HEK293 (cell line): ENCODE data around the gene NOVA2.

Experiments
- MEIS1 ChIP-seq: sonication (generic); formaldehyde crosslinking; IDR thresholded peaks from 2 replicates; pipeline ENCODE4 v1.8.1; 2022; ENCODE audit warnings: missing genetic modification reagents, mild to moderate bottlenecking, borderline replicate concordance
- MZF1 ChIP-seq: fragments of 450-650 bp; formaldehyde crosslinking; IDR thresholded peaks from 2 replicates; pipeline ENCODE4 v1.5.1; 2017; ENCODE audit warnings: missing biosample characterization, missing genetic modification characterization, borderline replicate concordance
- PRDM1 ChIP-seq: fragments of 450-650 bp; formaldehyde crosslinking; IDR thresholded peaks from 2 replicates; pipeline ENCODE4; 2016; ENCODE audit warnings: missing biosample characterization, missing genetic modification characterization
- TCF7L2 ChIP-seq: IDR thresholded peaks from 2 replicates; pipeline ENCODE4 v1.6.1; 2011; ENCODE audit warnings: low read depth, mild to moderate bottlenecking, inconsistent platforms, low read length, moderate library complexity, borderline replicate concordance
- YY1 ChIP-seq: fragments of 450-650 bp; formaldehyde crosslinking; IDR thresholded peaks from 2 replicates; pipeline ENCODE4 v1.5.1; 2018; ENCODE audit warnings: missing biosample characterization, missing genetic modification characterization
- ZNF114 ChIP-seq: fragments of 450-650 bp; formaldehyde crosslinking; IDR thresholded peaks from 2 replicates; pipeline ENCODE4 v1.5.0; 2017; ENCODE audit warnings: missing biosample characterization, missing genetic modification characterization
- ZNF121 ChIP-seq: fragments of 450-650 bp; formaldehyde crosslinking; IDR thresholded peaks from 2 replicates; pipeline ENCODE4 v1.5.1; 2016; ENCODE audit warnings: missing biosample characterization, missing genetic modification characterization
- ZNF146 ChIP-seq: fragments of 450-650 bp; formaldehyde crosslinking; IDR thresholded peaks from 2 replicates; pipeline ENCODE4 v1.5.1; 2016; ENCODE audit warnings: missing biosample characterization, missing genetic modification characterization
- ZNF24 ChIP-seq: fragments of 450-650 bp; formaldehyde crosslinking; IDR thresholded peaks from 2 replicates; pipeline ENCODE4 v1.5.1; 2016; ENCODE audit warnings: missing biosample characterization, missing genetic modification characterization
- ZNF707 ChIP-seq: fragments of 450-650 bp; formaldehyde crosslinking; IDR thresholded peaks from 2 replicates; pipeline ENCODE4 v1.5.1; 2016; ENCODE audit warnings: missing biosample characterization, missing genetic modification characterization
- ZNF837 ChIP-seq: fragments of 450-650 bp; formaldehyde crosslinking; IDR thresholded peaks from 2 replicates; pipeline ENCODE4 v1.5.1; 2016; ENCODE audit warnings: missing biosample characterization, missing genetic modification characterization
- TF ChIP-seq, protein P1 (sequence below): fragments of 450-650 bp; formaldehyde crosslinking; IDR thresholded peaks from 2 replicates; pipeline ENCODE4 v1.5.1; 2016; ENCODE audit warnings: missing biosample characterization, missing genetic modification characterization

DNA sequence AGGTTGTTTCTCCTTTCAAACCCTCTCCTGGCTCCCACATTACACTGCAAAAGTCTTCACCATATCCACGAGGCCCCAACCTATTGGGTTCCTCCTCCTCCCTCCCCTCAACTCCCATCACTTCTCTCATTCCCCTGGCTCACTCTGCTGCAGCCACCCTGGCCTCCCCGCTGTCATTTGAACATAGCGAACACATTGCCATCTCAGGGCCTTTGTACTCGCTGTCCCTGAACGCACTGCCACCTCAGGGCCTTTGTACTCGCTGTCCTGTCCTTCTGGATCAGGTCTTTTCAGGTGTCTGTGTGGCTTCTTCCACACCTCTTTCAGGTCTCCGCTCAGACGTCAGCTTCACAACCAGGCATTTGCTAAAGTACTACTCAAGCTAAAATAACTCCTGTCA, 23.3 kb upstream of the NOVA2 start:
- TF ChIP-seq, protein P1, sequence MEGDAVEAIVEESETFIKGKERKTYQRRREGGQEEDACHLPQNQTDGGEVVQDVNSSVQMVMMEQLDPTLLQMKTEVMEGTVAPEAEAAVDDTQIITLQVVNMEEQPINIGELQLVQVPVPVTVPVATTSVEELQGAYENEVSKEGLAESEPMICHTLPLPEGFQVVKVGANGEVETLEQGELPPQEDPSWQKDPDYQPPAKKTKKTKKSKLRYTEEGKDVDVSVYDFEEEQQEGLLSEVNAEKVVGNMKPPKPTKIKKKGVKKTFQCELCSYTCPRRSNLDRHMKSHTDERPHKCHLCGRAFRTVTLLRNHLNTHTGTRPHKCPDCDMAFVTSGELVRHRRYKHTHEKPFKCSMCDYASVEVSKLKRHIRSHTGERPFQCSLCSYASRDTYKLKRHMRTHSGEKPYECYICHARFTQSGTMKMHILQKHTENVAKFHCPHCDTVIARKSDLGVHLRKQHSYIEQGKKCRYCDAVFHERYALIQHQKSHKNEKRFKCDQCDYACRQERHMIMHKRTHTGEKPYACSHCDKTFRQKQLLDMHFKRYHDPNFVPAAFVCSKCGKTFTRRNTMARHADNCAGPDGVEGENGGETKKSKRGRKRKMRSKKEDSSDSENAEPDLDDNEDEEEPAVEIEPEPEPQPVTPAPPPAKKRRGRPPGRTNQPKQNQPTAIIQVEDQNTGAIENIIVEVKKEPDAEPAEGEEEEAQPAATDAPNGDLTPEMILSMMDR (tag by site-specific recombination) = no peak
- TF ChIP-seq TCF7L2 = no peak
- TF ChIP-seq MZF1 (tag by site-specific recombination) = no peak
- TF ChIP-seq ZNF114 (tag by site-specific recombination) = no peak
- TF ChIP-seq ZNF707 (tag by site-specific recombination) = no peak
- TF ChIP-seq YY1 (tag by site-specific recombination) = no peak
- no peak for TF ChIP-seq ZNF121 (tag by site-specific recombination)
- no peak for TF ChIP-seq MEIS1
- TF ChIP-seq ZNF146 = no peak
- TF ChIP-seq PRDM1 (tag by site-specific recombination) = no peak
- TF ChIP-seq ZNF24 (tag by site-specific recombination) = no peak
- no peak for TF ChIP-seq ZNF837 (tag by site-specific recombination)
